Fibroblast of pulmonary artery (primary cell): ENCODE results near the gene SBNO2.

Experiments used
- DNase-seq: peaks from one replicate; pipeline ENCODE4 v3.0.0-alpha.2; 2010; ENCODE audit warnings: low read depth
- H3K4me3 ChIP-seq: replicated peaks from 2 replicates; pipeline ENCODE4 v1.5.1; 2011; ENCODE audit warnings: low read depth, mild to moderate bottlenecking, control low read depth, low read length, moderate library complexity
- CTCF ChIP-seq: IDR thresholded peaks from 2 replicates; pipeline ENCODE4 v1.5.1; 2011; ENCODE audit warnings: mild to moderate bottlenecking, control low read depth, low read length, inconsistent platforms; ENCODE audit errors: missing control alignments

The SBNO2 gene

GRCh38 chr19:1155352-1156304 is 18.4 kb downstream of the SBNO2 start:
- TF ChIP-seq CTCF = no peak

DNA sequence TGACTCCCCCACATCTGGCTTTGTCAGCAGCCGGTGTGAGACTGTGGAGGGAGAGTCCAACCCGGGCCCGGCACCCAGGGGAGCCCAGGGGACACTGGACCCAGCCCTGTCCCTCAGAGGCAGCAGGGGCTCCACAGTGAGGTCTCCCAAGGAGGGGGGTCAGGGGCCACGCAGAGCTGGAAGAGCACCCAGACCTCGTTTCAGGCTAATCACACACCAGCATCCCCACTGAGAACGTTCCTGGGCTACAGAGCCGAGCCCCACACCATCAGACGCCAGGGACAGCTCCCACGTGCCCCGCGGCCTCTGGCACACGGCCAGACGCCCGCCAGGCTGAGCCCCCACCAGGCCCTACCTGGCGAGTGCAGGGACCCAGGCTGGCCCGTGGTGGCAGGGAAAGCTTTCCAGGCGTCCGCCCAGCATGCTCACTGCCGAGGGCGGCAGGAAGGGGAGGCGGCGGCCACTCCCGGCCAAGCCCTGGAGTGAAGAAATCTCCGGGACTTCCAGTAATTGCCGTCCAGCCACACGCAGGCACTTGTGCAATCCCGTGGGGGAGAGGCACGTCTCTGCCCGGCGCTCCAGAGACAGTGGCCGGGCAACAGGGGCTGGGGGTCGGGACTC is 19.2 kb downstream of the SBNO2 start:
- TF ChIP-seq CTCF = no peak
- DNase-seq = peak; percentile 95
- H3K4me3 ChIP-seq = peak overlapping the region; percentile 40

More at GRCh38 chr19:1155352-1156304, 18.4 kb downstream of the SBNO2 start:
- peak overlapping the region; percentile 10 for H3K4me3 ChIP-seq
- peak; percentile 42 for DNase-seq

DNA sequence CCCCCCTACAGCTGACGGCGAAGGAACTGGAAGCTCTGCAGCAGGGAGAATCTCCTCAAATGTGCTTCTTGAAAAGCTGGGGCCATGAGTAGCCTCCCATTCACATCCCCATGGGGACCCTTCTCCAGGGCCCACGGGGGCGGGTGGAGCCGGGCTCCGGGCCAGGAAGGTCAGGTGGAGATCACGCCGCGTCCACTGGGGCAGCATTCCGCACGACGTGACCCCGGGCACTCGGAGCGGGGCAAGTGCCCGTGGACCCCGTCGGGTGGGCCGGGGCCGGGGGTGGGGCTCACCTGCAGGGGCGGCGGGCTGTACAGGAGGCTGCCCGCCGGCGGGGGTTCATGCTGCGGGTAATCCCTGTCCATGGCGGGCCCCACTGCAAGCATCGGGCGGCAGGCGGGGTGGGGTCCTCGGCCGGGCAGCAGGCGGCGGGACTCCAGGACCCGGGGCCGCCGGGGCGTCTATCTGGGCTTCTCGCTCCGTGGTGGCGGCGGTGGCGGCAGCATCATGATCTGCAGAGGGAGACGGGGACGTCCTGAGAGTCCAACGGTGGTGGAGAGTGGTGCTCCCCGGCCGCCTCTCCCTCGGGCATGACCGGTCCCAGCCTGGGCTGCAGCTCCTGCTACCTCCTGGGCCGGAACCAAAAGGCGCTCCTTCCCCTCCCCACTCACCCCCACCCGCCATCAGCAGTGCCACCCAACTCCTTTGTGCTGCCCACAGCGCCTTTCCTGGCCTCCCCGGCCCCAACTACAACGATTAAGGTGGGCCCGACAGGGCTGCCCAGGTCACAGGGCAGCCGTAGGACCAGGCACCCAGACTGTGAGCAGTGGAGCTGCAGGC is 20.0 kb downstream of the SBNO2 start:
- TF ChIP-seq CTCF = no peak
- no peak for DNase-seq
- H3K4me3 ChIP-seq = peak overlapping the region; percentile 40

DNA sequence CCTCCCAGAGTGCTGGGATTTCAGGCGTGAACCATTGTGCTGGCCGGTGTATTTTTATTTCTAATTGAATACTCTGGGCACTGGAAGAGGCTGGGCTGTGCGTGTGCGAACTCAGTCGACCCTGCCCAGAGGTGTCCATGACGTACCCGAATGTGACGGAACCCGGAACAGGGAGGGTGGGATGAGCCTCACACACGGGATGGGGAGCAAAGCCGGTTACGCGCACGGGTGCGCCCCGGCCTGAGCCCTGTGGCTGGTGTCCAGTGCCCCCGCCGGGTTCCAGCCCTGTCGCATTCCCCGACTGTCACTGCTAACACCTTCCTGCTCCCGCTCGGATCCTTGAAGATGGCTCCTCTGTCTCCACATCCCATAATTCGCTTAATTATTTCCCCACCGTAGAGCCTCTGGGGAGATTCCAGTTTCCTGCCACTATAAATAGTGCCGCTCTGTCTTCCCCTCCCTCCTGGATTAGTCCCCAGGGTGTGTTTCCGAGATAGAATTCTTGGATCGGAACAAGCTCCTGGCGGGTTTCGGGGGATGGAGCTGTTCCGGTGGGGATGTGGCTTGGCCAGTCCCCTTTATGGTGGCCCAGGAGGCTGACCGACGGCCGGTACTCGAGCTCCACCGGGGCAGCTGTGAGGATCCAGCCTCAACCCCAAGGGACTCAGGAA is 22.0 kb downstream of the SBNO2 start:
- TF ChIP-seq CTCF = no peak
- no peak overlapping the region for H3K4me3 ChIP-seq
- no peak for DNase-seq

- no peak overlapping the region for H3K4me3 ChIP-seq
- DNase-seq = no peak
- TF ChIP-seq CTCF = no peak
Observed at GRCh38 chr19:1151037-1151724, 22.9 kb downstream of the SBNO2 start.

DNA sequence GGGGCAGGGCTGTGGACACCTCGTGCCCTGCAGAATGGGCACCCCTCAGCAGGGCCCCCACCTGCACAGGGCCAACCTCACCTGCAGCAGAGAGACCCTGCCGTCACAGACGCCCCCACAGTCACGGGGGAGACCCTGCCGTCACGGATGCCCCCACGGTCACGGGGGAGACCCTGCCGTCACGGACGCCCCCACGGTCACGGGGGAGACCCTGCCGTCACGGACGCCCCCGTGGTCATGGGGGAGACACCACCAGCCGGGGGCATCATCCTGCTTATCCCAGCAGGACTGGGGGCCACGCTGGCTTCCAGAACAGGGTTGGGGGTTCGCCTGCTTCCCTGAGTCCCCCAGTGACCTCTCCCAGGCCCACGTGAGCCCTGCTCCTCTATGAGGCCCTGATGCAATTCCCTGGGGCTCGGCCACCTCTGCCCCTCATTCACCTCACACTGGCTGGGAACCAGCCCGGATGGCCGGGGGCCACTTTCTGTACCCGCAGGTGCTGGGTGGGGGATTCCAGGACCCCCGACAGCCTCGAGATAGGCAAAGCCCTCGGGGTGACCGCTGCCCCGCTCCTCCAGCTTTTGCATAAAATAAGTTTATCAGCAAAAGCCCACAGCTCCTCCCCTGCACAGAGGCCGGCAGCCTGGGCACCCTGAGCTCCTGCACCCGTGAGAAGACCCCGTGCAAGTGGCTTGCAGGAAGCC is 23.6 kb downstream of the SBNO2 start:
- TF ChIP-seq CTCF = no peak
- no peak for DNase-seq
- H3K4me3 ChIP-seq = no peak overlapping the region
